Trophoblast cell (in vitro differentiated cells and primary cell): ENCODE data around the gene PRKCB.

Experiments used
- DNase-seq, 2 donors: peaks; one replicate each; pipeline ENCODE4 v3.0.0-alpha.2; 2016
- H2AFZ ChIP-seq: 2 replicates; pipeline ENCODE4 v1.6.1; 2013; ENCODE audit warnings: low read length, moderate library complexity, mild to moderate bottlenecking; ENCODE audit not compliant: insufficient read depth, poor library complexity
- H2AK5ac ChIP-seq: 2 replicates; pipeline ENCODE4 v1.6.1; 2013; ENCODE audit warnings: mild to moderate bottlenecking, low read length
- H2BK120ac ChIP-seq: 2 replicates; pipeline ENCODE4 v1.6.1; 2013; ENCODE audit warnings: low read length, mild to moderate bottlenecking, moderate library complexity; ENCODE audit not compliant: insufficient read depth, poor library complexity
- H2BK12ac ChIP-seq: 2 replicates; pipeline ENCODE4 v1.6.1; 2013; ENCODE audit warnings: mild to moderate bottlenecking, low read length, moderate library complexity
- H2BK5ac ChIP-seq: 2 replicates; pipeline ENCODE4 v1.6.1; 2013; ENCODE audit warnings: low read length, low read depth, moderate library complexity, mild to moderate bottlenecking; ENCODE audit not compliant: poor library complexity
- H3K14ac ChIP-seq: 2 replicates; pipeline ENCODE4 v1.6.1; 2013; ENCODE audit warnings: mild to moderate bottlenecking, low read length
- H3K18ac ChIP-seq: 2 replicates; pipeline ENCODE4 v1.6.1; 2013; ENCODE audit warnings: mild to moderate bottlenecking, low read length
- H3K23ac ChIP-seq: 2 replicates; pipeline ENCODE4 v1.6.1; 2013; ENCODE audit warnings: low read length
- H3K27ac ChIP-seq: 2 replicates; pipeline ENCODE4 v1.5.1; 2013; ENCODE audit warnings: low read depth, mild to moderate bottlenecking, inconsistent platforms, low read length, moderate library complexity
- H3K27me3 ChIP-seq: 2 replicates; pipeline ENCODE4 v1.6.1; 2013; ENCODE audit warnings: inconsistent platforms, mild to moderate bottlenecking, low read length, moderate library complexity; ENCODE audit not compliant: insufficient read depth
- H3K36me3 ChIP-seq, 2 experiments: 1 replicate in 1 of 2; 2 replicates in 1 of 2; pipeline ENCODE4 v1.6.1; 2013; ENCODE audit warnings: low read length in 2 of 2, mild to moderate bottlenecking in 2 of 2, moderate library complexity in 1 of 2; ENCODE audit not compliant: insufficient read depth in 2 of 2, control insufficient read depth in 1 of 2
- H3K4ac ChIP-seq: 2 replicates; pipeline ENCODE4 v1.6.1; 2013; ENCODE audit warnings: low read depth, mild to moderate bottlenecking, low read length, moderate library complexity
- H3K4me1 ChIP-seq, 2 experiments: 1 replicate in 1 of 2; 2 replicates in 1 of 2; pipeline ENCODE4 v1.6.1; 2013; ENCODE audit warnings: low read length in 2 of 2, mild to moderate bottlenecking in 2 of 2, moderate library complexity in 1 of 2; ENCODE audit not compliant: insufficient read depth in 2 of 2, control insufficient read depth in 1 of 2
- H3K4me2 ChIP-seq: 2 replicates; pipeline ENCODE4 v1.6.1; 2013; ENCODE audit warnings: inconsistent platforms, mild to moderate bottlenecking, low read length, moderate library complexity
- H3K4me3 ChIP-seq: 2 replicates; pipeline ENCODE4 v1.5.1; 2013; ENCODE audit warnings: mild to moderate bottlenecking, low read depth, low read length, inconsistent platforms
- H3K79me1 ChIP-seq: one replicate; pipeline ENCODE4 v1.6.1; 2013; ENCODE audit warnings: low read length
- H3K79me2 ChIP-seq: 2 replicates; pipeline ENCODE4 v1.6.1; 2013; ENCODE audit warnings: low read length, mild to moderate bottlenecking; ENCODE audit not compliant: control insufficient read depth, insufficient read depth, poor library complexity
- H3K9ac ChIP-seq: 2 replicates; pipeline ENCODE4 v1.6.1; 2013; ENCODE audit warnings: mild to moderate bottlenecking, low read length
- H3K9me3 ChIP-seq: 2 replicates; pipeline ENCODE4 v1.6.1; 2013; ENCODE audit warnings: low read depth, mild to moderate bottlenecking, control low read depth, inconsistent platforms, low read length; ENCODE audit not compliant: insufficient read depth
- H4K12ac ChIP-seq: 2 replicates; pipeline ENCODE4 v1.6.1; 2013; ENCODE audit warnings: low read depth, mild to moderate bottlenecking, low read length, moderate library complexity
- H4K8ac ChIP-seq: 2 replicates; pipeline ENCODE4 v1.6.1; 2013; ENCODE audit warnings: low read depth, mild to moderate bottlenecking, low read length, moderate library complexity
- H4K91ac ChIP-seq: one replicate; pipeline ENCODE4 v1.6.1; 2013; ENCODE audit warnings: low read depth, mild to moderate bottlenecking, low read length, moderate library complexity
- WGBS: extraction: QIAGEN DNeasy Blood & Tissue Kit; methylation state at CpG from one replicate; pipeline ENCODE4 v1.1.7; 2013; ENCODE audit warnings: missing lambda C conversion rate; ENCODE audit not compliant: insufficient read length, insufficient coverage; ENCODE audit errors: extremely low coverage; 5-methylcytosine and 5-hydroxymethylcytosine counted together

The PRKCB gene

DNA sequence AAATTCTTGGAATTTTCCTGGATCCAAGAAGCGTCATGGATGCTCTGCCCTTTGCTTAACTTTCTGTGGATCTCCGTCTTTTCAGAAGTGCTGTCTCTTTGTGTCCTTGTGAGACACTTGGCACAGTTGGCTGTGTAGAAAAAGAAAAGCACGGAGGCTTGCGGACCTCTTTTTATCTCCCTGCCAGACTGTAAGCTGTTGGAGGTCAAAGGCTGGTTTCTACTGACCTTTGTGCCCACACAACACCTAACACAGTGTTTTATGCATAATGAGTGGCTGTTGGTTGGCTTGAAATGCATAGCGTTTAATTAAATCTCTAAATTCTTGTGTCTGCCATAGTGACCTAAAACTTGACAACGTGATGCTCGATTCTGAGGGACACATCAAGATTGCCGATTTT lies 344.7 kb downstream of the PRKCB start:
- Histone ChIP-seq H3K23ac (no peak overlapping the region), H2BK5ac (no peak overlapping the region), H3K18ac (no peak overlapping the region), H3K4me3 (no peak overlapping the region), H3K79me1 (no peaks in the 10 kb centered on the region), H2AK5ac (no peak overlapping the region), H2BK12ac (no peak overlapping the region), H3K4ac (no peak overlapping the region), H4K91ac (no peak overlapping the region), H3K4me1 (no peaks in the 10 kb centered on the region), H3K27ac (no peak overlapping the region), H3K9ac (no peak overlapping the region), H2AFZ (no peak overlapping the region), H3K27me3 (peaks cover 2% of the 10 kb centered on the region), H4K12ac (no peak overlapping the region), H2BK120ac (no peak overlapping the region), H3K79me2 (no peaks in the 10 kb centered on the region), H3K14ac (no peak overlapping the region), H3K9me3 (no peaks in the 10 kb centered on the region), H3K36me3 (no peaks in the 10 kb centered on the region), H3K4me2 (no peak overlapping the region), H4K8ac (no peak overlapping the region)
- no CpG with 5 or more reads among the region's 8 CpGs for WGBS
- no peak for DNase-seq

- H3K79me1 ChIP-seq, result no peaks in the 10 kb centered on the region
- H3K4ac ChIP-seq, result no peak overlapping the region
- no peak overlapping the region for H2BK12ac ChIP-seq
- no CpG with 5 or more reads among the region's 9 CpGs for WGBS
- no peaks in the 10 kb centered on the region for H3K27me3 ChIP-seq
- no peak overlapping the region for H2BK5ac ChIP-seq
- H4K8ac ChIP-seq, result no peak overlapping the region
- H3K36me3 ChIP-seq, result no peaks in the 10 kb centered on the region
- H3K23ac ChIP-seq, result no peak overlapping the region
- no peak overlapping the region for H3K27ac ChIP-seq
- H3K9me3 ChIP-seq, result no peaks in the 10 kb centered on the region
- no peak overlapping the region for H2AFZ ChIP-seq
- H2AK5ac ChIP-seq, result no peak overlapping the region
- no peak for DNase-seq
- no peak overlapping the region for H3K18ac ChIP-seq
- no peak overlapping the region for H3K4me3 ChIP-seq
- no peak overlapping the region for H3K4me2 ChIP-seq
- H3K9ac ChIP-seq, result no peak overlapping the region
- H4K12ac ChIP-seq, result no peak overlapping the region
- H4K91ac ChIP-seq, result no peak overlapping the region
- no peak overlapping the region for H2BK120ac ChIP-seq
- H3K4me1 ChIP-seq, result no peaks in the 10 kb centered on the region
- no peak overlapping the region for H3K14ac ChIP-seq
- no peaks in the 10 kb centered on the region for H3K79me2 ChIP-seq
Measured at GRCh38 chr16:24188021-24188542, 352.3 kb downstream of the PRKCB start.

- Histone ChIP-seq H3K4me1 (no peaks in the 10 kb centered on the region), H3K79me2 (no peaks in the 10 kb centered on the region), H3K4me3 (no peak overlapping the region), H2BK5ac (no peak overlapping the region), H3K36me3 (no peaks in the 10 kb centered on the region), H2BK12ac (no peak overlapping the region), H3K9me3 (no peaks in the 10 kb centered on the region), H3K23ac (no peak overlapping the region), H3K4me2 (no peak overlapping the region), H3K27ac (no peak overlapping the region), H3K79me1 (no peaks in the 10 kb centered on the region), H2AFZ (no peak overlapping the region), H4K91ac (no peak overlapping the region), H4K12ac (no peak overlapping the region), H3K18ac (no peak overlapping the region), H3K14ac (no peak overlapping the region), H4K8ac (no peak overlapping the region), H3K9ac (no peak overlapping the region), H2AK5ac (no peak overlapping the region), H2BK120ac (no peak overlapping the region), H3K27me3 (no peaks in the 10 kb centered on the region), H3K4ac (no peak overlapping the region)
- no CpG with 5 or more reads among the region's 6 CpGs for WGBS
- DNase-seq, result no peak
Measured at GRCh38 chr16:24188751-24189318, 353.1 kb downstream of the PRKCB start.

DNA sequence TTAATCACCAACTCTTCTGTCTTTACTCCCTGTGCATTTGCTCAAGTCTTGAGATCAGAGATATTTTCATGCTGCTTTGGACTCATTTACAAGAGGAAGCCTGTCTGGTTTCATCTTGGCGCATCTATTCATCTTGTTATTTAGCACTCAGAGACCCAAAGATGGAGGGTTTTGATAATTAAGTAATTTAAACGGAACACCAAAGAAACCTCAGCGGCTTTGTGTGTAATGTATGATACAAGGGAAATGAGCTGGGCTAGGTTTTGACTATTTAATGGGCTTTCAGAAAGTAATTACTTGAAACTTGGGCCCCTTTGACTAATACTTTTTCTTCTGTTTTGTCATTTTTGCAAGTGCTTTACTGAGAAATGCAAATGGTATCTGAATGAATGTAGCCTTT lies 354.2 kb downstream of the PRKCB start:
- Histone ChIP-seq H2BK5ac (no peak overlapping the region), H3K36me3 (no peaks in the 10 kb centered on the region), H3K27me3 (no peaks in the 10 kb centered on the region), H3K23ac (no peak overlapping the region), H3K9me3 (no peaks in the 10 kb centered on the region), H4K8ac (no peak overlapping the region), H3K18ac (no peak overlapping the region), H2BK12ac (no peak overlapping the region), H3K4me2 (no peak overlapping the region), H3K79me2 (no peaks in the 10 kb centered on the region), H2AK5ac (no peak overlapping the region), H3K27ac (no peak overlapping the region), H4K12ac (no peak overlapping the region), H3K79me1 (no peaks in the 10 kb centered on the region), H3K9ac (no peak overlapping the region), H2AFZ (no peak overlapping the region), H2BK120ac (no peak overlapping the region), H3K4me1 (no peaks in the 10 kb centered on the region), H3K4me3 (no peak overlapping the region), H4K91ac (no peak overlapping the region), H3K4ac (no peak overlapping the region), H3K14ac (no peak overlapping the region)
- no peak for DNase-seq
- WGBS, result no CpG with 5 or more reads among the region's 3 CpGs
